Cardiac fibroblast (primary cell): ENCODE results near the gene PIK3R5.

ENCODE experiments used
- DNase-seq, 2 donors: peaks; one replicate each; pipeline versions ENCODE4 v3.0.0 to v3.0.0-alpha.2; 2010; ENCODE audit warnings: low read depth in 2 of 2
- H3K4me3 ChIP-seq, 2 donors: replicated peaks in 1 of 2; 1 replicate in 1 of 2; 2 replicates in 1 of 2; pipeline ENCODE4 v1.5.1; 2011; ENCODE audit warnings: low read depth in 2 of 2, low read length in 2 of 2, mild to moderate bottlenecking in 2 of 2, moderate library complexity in 1 of 2
- TF ChIP-seq, protein P1 (sequence below): IDR thresholded peaks from one replicate; pipeline ENCODE4 v1.5.1; 2011; ENCODE audit warnings: low read depth, mild to moderate bottlenecking, low read length, inconsistent platforms

Gene PIK3R5

GRCh38 chr17:9006175-9006767 is 40.8 kb upstream of the PIK3R5 start:
- TF ChIP-seq, protein P1, sequence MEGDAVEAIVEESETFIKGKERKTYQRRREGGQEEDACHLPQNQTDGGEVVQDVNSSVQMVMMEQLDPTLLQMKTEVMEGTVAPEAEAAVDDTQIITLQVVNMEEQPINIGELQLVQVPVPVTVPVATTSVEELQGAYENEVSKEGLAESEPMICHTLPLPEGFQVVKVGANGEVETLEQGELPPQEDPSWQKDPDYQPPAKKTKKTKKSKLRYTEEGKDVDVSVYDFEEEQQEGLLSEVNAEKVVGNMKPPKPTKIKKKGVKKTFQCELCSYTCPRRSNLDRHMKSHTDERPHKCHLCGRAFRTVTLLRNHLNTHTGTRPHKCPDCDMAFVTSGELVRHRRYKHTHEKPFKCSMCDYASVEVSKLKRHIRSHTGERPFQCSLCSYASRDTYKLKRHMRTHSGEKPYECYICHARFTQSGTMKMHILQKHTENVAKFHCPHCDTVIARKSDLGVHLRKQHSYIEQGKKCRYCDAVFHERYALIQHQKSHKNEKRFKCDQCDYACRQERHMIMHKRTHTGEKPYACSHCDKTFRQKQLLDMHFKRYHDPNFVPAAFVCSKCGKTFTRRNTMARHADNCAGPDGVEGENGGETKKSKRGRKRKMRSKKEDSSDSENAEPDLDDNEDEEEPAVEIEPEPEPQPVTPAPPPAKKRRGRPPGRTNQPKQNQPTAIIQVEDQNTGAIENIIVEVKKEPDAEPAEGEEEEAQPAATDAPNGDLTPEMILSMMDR = no peak
- DNase-seq = no peak
- H3K4me3 ChIP-seq = no peak overlapping the region

GRCh38 chr17:9004961-9005285 is 39.4 kb upstream of the PIK3R5 start:
- TF ChIP-seq, protein P1 = no peak
- no peak overlapping the region for H3K4me3 ChIP-seq
- DNase-seq = no peak

GRCh38 chr17:9004132-9004960 is 38.8 kb upstream of the PIK3R5 start:
- H3K4me3 ChIP-seq = no peak overlapping the region
- DNase-seq = no peak
- TF ChIP-seq, protein P1 = no peak

DNA sequence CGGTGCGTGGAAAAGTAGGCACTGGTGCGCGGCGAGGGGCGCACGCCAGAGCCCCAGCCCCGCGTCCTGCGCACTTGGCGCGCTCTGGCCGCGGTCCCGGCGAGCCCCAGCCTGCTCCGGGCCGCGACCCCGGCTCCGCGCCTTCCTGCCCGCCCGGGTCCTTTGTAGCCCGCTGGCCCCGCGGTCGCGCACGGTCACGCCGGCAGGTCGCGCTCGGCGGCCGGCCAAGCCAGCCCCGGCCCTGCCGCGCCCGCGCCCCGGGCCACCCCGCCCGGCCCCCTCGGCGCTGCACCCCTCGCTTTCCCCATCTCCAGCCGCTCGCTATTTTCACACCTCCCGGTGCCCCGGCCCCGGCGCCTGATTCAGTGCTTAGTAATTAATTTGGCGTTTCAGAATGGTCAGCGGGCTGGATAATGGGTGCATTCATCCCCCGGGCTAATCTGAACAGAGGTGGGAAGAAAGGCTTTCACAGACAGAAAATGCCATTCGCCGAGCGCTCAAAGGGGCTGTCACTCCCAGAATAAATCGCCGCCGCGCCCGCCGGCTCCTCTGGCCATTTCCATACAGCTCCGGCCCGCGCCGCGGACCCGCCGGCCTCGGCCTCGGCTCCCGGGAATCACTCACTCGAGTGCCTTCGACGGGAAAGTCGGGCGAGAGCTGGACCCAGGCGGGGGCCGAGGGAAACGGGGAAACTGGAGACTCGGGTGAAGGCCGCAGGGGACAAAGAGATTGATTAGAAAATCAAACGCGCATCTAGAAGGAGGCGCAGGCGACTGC is 38.0 kb upstream of the PIK3R5 start:
- no peak for DNase-seq
- no peak overlapping the region for H3K4me3 ChIP-seq
- TF ChIP-seq, protein P1 = no peak

- TF ChIP-seq, protein P1 = no peak
- no peak overlapping the region for H3K4me3 ChIP-seq
- no peak for DNase-seq
Observed at GRCh38 chr17:9002606-9003354, 37.3 kb upstream of the PIK3R5 start.

GRCh38 chr17:9002227-9002605 is 36.7 kb upstream of the PIK3R5 start:
- no peak for DNase-seq
- no peak overlapping the region for H3K4me3 ChIP-seq
- TF ChIP-seq, protein P1 = no peak
